ENCODE results near the gene TMEM163.

Gene TMEM163

GRCh38 chr2:134630504-134631159 is 88.2 kb downstream of the TMEM163 start:
- Histone ChIP-seq H3K27me3 (replicated peaks) (no peaks in the 10 kb centered on the region), H3K36me3 (replicated peaks) (no peaks in the 10 kb centered on the region), H3K4me3 (ENCODE audit: low read depth, low read length) (no peak overlapping the region), H3K27ac (no peak overlapping the region)
- TF ChIP-seq CTCF (IDR thresholded peaks at IDR 0.05; ENCODE audit: low read depth, low read length, missing control alignments), result no peak
- DNase-seq, result no peak
- in situ Hi-C loops (cut with HindIII; ENCODE audit: low pct_ligation_motif_present, low sequenced_read_pairs), result no loop called here

GRCh38 chr2:134628453-134628852 is 90.3 kb downstream of the TMEM163 start:
- in situ Hi-C loops (cut with HindIII; ENCODE audit: low pct_ligation_motif_present, low sequenced_read_pairs), result no loop called here
- Histone ChIP-seq H3K36me3 (replicated peaks) (no peaks in the 10 kb centered on the region), H3K4me3 (ENCODE audit: low read depth, low read length) (no peak overlapping the region), H3K27me3 (replicated peaks) (no peaks in the 10 kb centered on the region), H3K27ac (no peak overlapping the region)
- no peak for DNase-seq
- no peak for TF ChIP-seq CTCF (IDR thresholded peaks at IDR 0.05; ENCODE audit: low read depth, low read length, missing control alignments)

GRCh38 chr2:134626781-134627180 is 92.0 kb downstream of the TMEM163 start:
- no peak for DNase-seq

GRCh38 chr2:134625311-134625710 is 93.5 kb downstream of the TMEM163 start:
- no peak for DNase-seq
- Histone ChIP-seq H3K27ac (no peak overlapping the region), H3K4me3 (ENCODE audit: low read depth, low read length) (no peak overlapping the region), H3K36me3 (replicated peaks) (no peaks in the 10 kb centered on the region), H3K27me3 (replicated peaks) (no peaks in the 10 kb centered on the region)
- no peak for TF ChIP-seq CTCF (IDR thresholded peaks at IDR 0.05; ENCODE audit: low read depth, low read length, missing control alignments)
- in situ Hi-C loops (cut with HindIII; ENCODE audit: low pct_ligation_motif_present, low sequenced_read_pairs), result no loop called here

More at GRCh38 chr2:134626781-134627180, 92.0 kb downstream of the TMEM163 start:
- no peaks in the 10 kb centered on the region for H3K36me3 ChIP-seq (replicated peaks)
- in situ Hi-C loops (cut with HindIII; ENCODE audit: low pct_ligation_motif_present, low sequenced_read_pairs), result no loop called here
- no peaks in the 10 kb centered on the region for H3K27me3 ChIP-seq (replicated peaks)
- H3K4me3 ChIP-seq (ENCODE audit: low read depth, low read length), result no peak overlapping the region
- TF ChIP-seq CTCF (IDR thresholded peaks at IDR 0.05; ENCODE audit: low read depth, low read length, missing control alignments), result no peak
- H3K27ac ChIP-seq, result no peak overlapping the region

GRCh38 chr2:134623796-134624195 is 95.0 kb downstream of the TMEM163 start:
- DNase-seq, result no peak
- Histone ChIP-seq H3K36me3 (replicated peaks) (no peaks in the 10 kb centered on the region), H3K27me3 (replicated peaks) (no peaks in the 10 kb centered on the region), H3K4me3 (ENCODE audit: low read depth, low read length) (no peak overlapping the region), H3K27ac (no peak overlapping the region)
- no peak for TF ChIP-seq CTCF (IDR thresholded peaks at IDR 0.05; ENCODE audit: low read depth, low read length, missing control alignments)
- in situ Hi-C loops (cut with HindIII; ENCODE audit: low pct_ligation_motif_present, low sequenced_read_pairs), result no loop called here

- DNase-seq, result no peak
- H3K27me3 ChIP-seq (replicated peaks), result no peaks in the 10 kb centered on the region
- H3K4me3 ChIP-seq (ENCODE audit: low read depth, low read length), result no peak overlapping the region
- in situ Hi-C loops (cut with HindIII; ENCODE audit: low pct_ligation_motif_present, low sequenced_read_pairs), result no loop called here
- H3K27ac ChIP-seq, result no peak overlapping the region
- no peak for TF ChIP-seq CTCF (IDR thresholded peaks at IDR 0.05; ENCODE audit: low read depth, low read length, missing control alignments)
- H3K36me3 ChIP-seq (replicated peaks), result no peaks in the 10 kb centered on the region
Measured at GRCh38 chr2:134623046-134623445, 95.8 kb downstream of the TMEM163 start.

All from brain microvascular endothelial cell (primary cell).